Heart left ventricle (tissue), 13 donors: ENCODE results near the gene POU6F2.

ENCODE experiments used
- POLR2A ChIP-seq, 2 donors: fragments of 450-650 bp; IDR thresholded peaks; one replicate each; pipeline ENCODE4 v1.6.1; 2017; ENCODE audit warnings: antibody characterized with exemption in 2 of 2, mild to moderate bottlenecking in 2 of 2, moderate library complexity in 2 of 2
- TF ChIP-seq, protein P1 (sequence below), 12 donors: fragments of 200-600 bp; sonication (generic) in 4 of 12; IDR thresholded peaks; one replicate each; pipeline versions ENCODE4 v1.5.0 to v1.8.0; 2018 to 2022; ENCODE audit warnings: antibody characterized with exemption in 12 of 12, mild to moderate bottlenecking in 5 of 12
- donor health status: ischemic (EF 13 %, LVEDD 7.1; RV severe dilation, severe dysfunction).
- donor health status: DM: no; HTN: yes; CAD: no.
- donor health status: DM: no; HTN: no; CAD: no.
- donor health status: ischemic (EF 25% LVEDD 6.9; RV normal size, moderate dysfunction).
- donor health status: ischemic (EF 25% LVEDD 5.7; RV mildly dilated, moderate dysfunction).
- donor health status: ischemic (EF 35%, LVEDD 5.7; RV mildly dilated, moderate dysfunction).
- donor health status: nonischemic (EF 11% LVEDD 7.7; RV severe dilation, severe dysfunction).
- donor health status: DM: yes; HTN: yes; CAD: no.
- donor health status: PGD.
- donor health status: ischemic (EF 29% LVEDD 5.4; RV normal size, mild dysfunction).
- donor health status: nonischemic (EF 23%, LVEDD 6.1; RV moderate dilation, normal function).

DNA sequence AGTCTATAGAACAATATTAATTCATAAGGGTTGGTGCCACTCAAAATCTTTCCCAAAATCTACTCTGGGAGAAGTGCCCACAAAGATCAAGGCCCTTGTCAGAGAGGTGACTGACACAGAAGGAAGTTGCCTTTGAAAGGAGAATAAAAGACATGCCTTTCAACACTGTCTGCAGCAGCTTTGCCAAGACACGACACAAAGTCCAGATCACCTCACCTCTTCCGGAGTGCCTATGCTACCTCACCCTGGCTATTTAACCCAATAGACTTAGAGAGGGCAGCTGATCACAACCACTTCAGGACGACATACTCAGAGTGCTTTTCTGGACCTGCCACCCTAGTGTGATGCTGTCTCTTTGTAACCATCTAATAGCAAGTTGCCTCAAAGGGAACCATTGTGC lies 539.5 kb downstream of the POU6F2 start:
- TF ChIP-seq POLR2A (IDR thresholded peaks at IDR 0.05) = no peak
- TF ChIP-seq, protein P1, sequence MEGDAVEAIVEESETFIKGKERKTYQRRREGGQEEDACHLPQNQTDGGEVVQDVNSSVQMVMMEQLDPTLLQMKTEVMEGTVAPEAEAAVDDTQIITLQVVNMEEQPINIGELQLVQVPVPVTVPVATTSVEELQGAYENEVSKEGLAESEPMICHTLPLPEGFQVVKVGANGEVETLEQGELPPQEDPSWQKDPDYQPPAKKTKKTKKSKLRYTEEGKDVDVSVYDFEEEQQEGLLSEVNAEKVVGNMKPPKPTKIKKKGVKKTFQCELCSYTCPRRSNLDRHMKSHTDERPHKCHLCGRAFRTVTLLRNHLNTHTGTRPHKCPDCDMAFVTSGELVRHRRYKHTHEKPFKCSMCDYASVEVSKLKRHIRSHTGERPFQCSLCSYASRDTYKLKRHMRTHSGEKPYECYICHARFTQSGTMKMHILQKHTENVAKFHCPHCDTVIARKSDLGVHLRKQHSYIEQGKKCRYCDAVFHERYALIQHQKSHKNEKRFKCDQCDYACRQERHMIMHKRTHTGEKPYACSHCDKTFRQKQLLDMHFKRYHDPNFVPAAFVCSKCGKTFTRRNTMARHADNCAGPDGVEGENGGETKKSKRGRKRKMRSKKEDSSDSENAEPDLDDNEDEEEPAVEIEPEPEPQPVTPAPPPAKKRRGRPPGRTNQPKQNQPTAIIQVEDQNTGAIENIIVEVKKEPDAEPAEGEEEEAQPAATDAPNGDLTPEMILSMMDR (IDR thresholded peaks at IDR 0.05) = no peak
